HG02588 (cell line): ENCODE measurements around the gene THPO.

Experiments
- ATAC-seq: cut with Tn5 transposase; IDR thresholded peaks from one replicate; pipeline ENCODE4 v1.9.1; 2021; ENCODE audit warnings: mild to moderate bottlenecking, moderate library complexity; ENCODE audit not compliant: unreplicated experiment

THPO gene

DNA sequence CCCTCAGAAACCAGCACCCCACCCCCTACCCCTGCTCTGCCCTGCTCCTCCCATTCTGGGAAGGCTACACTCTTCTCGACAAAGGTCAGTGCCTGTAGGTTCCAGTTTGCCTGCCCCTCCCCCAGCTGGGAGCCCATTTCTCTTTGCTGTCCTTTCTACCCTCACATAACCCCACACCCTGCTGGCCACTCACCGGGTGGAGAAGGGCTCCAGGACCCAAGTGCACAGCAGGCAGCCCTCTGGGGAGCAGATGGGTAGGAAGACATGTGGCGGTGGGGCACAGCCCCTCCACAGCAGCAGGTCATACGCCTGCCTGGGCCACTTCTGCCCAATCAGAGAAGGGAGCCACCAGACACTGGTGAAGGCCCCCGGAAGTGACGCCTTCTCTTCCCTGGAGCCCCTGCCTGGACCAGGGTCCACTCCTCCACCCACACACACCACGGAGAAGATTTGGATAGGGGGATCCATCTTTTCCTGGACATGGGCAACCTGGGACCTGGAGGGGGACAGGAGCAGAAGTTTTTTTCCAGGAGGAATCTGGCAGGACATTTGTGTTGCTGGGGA lies at the start of gene THPO:
Gene THPO, minus strand, starts transcription at position 326 of the 564 bp plus-strand sequence. CDS start 1,948 bp downstream, outside the sequence.
- no peak for ATAC-seq

DNA sequence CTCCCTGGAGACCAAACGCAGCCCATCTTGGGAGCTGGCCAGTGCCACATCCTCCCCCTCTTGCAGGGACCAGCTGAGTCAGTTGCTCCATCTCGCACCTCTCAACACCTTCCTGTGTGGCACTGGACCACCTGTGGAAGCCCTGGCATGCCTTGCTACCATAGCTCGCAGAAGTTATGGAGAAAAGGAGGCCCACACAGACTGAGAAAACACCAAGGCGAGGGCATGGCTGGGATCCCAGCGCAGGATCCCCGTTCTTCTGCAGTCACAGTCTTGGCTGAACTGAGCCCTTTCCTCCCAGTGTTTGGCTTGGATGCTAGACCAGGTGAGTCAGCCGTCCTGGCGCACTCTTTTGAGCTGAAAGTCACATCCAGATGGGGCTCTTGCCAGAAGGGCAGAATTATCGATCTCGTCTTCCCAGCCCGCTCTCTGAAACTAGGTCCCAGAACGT lies 48.7 kb upstream of the THPO start:
- ATAC-seq = no peak

DNA sequence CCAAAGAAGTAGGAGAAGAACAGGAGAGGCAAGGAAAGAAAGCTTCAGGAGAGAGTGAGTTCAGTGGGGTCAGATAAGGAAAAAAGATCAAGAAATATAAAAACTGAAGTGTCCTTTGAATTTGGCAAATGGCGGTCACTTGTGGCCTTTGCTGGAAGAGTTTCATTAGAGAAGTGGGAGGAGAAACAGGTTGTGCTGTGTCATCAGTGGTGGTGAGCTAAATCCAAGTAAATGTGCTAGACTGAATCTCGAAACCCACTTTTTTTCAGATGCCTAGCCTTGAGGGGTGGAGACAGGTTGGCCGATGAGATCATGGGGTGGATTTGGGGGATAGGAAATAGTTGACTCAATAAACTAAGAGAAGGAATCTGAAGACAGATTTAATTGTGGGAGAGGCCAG lies 45.6 kb upstream of the THPO start:
- ATAC-seq = no peak

DNA sequence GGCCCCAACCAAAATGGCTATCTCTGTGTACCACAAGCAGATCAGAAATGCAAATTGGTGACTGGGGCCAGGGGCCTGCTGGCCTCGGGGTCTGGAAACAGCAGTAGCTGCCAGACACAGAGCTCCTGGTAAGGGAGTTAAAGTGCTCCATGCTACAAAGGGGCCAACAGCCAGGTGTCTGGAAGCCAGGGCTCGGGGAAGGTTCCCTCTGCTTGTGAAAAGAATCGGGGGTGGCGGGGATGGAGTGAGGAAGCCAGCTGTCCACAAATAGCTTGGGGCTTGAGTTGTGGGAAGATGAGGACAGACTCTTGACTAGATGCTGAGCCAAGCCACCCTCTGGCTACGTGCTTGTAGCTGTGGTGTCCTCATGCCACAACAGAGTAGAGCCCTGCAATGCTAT lies 41.2 kb upstream of the THPO start:
- ATAC-seq = no peak

DNA sequence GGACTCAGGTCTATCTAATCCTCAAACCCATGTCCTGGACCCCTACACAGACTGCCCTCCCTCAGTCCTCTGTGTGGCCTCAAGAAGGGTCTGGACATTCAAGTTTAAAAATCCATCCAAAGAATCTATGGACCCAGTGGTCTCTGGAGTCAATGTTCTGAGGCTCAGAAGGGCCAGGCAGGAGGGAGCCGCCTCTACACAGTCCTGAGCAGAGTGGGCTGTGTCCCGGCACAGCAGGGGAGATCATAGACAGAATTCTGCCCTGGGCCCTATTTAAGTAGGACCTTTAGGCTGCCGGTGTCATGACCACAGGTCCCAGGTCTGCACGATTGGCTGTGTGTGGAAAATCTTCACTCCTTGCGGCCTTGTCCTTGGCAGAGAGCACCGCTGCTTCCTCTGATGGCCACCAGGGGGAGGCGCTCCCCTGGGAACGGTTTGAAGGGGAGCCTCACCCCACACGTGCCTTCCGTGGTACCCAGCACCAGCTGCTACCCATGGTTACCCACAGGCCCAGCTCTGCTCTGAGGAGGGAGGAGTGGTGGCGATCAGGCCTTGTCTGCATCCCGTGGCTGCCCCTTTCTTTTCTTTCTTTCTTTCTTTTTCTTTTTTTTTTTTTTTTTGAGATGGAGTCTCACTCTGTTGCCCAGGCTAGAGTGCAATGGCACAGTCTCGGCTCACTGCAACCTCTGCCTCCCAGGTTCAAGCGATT lies 39.8 kb upstream of the THPO start:
- ATAC-seq = peak; percentile 89

DNA sequence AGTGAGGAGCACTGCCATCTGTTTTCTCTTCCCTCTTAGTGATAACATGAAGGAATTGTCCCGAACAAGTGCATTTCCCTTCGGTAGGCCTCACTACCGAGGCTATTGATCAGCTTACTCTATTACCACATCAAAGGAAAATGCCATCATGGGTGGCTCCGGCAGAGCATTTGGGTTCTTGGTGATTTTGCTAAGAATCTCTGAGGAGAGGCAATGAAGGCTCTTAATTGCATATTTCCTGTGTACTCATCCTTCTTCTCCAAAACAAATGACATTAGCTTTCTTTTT lies 37.1 kb upstream of the THPO start:
- ATAC-seq = no peak

DNA sequence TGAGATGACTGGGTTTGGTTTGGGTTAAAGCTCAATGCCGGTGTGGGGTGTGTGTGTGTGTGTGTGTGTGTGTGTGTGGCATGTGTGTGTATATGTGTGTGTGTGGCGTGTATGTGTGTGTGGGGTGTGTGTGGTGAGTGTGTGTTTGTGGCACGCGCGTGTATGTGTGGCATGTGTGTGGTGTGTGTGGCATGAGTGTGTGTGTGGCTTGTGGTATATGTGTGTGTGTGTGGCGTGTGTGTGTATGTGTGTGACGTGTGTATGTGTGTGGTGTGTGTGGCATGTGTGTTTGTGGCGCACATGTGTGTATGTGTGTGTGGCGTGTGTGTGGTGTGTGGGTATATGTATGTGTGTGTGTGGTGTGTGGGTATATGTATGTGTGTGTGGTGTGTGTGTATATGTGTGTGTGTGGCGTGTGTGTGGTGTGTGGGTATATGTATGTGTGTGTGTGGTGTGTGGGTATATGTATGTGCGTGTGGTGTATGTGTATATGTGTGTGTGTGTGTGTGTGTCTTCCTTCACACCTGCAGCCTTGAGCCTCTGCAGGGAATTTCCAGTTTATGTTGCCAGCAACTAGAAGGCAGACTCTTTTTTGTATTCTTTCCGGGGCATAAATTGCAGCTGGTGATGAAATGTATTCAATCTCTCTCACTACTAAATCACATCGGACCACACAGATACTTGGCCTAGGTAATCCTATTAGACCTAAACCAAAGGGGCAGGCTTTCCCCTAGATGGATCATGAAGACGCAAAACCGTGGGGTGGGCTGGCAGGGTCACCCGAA lies 36.6 kb upstream of the THPO start:
- ATAC-seq = no peak

DNA sequence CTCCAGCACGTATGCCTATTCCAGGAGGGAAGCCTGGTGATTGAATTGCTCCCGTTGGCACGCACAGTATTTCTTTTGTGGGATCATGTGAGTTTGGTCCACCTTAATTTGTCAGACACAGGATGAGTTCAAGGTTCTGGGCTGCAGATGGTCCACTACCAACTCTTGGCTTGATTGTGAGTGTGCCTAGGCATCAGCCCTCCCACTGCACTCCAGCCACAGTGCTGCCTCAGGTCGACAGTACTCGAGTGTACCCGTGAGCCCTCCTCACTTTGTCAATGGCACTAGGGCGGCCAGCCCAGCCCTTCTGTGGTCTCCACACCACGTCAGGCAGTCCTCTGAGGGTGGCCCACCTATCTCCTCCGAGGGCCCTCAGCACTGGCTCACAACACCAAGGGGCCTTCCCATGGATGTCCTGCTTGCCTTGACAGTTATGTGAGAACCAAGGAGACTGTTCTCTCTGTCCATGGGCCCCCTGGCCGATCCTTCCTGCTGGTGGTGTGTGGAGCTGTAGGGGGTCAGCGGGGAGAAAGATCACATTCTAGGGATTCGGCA lies 32.0 kb upstream of the THPO start:
- ATAC-seq = no peak

DNA sequence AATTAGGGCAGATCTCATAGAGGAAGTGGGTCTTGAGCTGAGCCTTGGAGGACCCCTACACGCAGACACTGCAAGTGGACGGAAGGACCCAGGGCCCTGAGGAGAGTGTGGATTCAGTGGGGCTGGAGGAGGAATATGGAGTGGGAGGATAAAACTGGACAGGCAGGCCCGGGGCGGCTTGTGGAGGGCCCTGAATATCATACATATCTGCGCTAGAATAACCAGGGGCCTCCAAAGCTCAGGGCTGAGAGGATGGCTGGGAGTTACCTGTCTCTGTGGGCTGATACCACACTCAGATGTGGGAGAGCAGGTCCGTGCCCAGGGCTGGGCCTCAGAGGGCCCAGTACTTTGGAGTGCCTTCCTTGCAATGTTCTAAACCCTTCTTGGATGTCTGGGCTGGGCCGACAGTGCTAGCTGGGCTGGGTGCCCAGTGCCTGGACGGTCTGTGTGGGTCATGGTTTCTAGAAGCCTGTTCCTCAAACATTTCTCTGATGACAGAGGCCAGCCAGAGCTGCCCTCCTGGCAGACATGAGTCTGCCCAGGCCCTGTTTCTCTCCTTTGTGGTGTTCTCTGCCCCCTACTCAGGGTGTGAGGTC lies 31.4 kb upstream of the THPO start:
- no peak for ATAC-seq

DNA sequence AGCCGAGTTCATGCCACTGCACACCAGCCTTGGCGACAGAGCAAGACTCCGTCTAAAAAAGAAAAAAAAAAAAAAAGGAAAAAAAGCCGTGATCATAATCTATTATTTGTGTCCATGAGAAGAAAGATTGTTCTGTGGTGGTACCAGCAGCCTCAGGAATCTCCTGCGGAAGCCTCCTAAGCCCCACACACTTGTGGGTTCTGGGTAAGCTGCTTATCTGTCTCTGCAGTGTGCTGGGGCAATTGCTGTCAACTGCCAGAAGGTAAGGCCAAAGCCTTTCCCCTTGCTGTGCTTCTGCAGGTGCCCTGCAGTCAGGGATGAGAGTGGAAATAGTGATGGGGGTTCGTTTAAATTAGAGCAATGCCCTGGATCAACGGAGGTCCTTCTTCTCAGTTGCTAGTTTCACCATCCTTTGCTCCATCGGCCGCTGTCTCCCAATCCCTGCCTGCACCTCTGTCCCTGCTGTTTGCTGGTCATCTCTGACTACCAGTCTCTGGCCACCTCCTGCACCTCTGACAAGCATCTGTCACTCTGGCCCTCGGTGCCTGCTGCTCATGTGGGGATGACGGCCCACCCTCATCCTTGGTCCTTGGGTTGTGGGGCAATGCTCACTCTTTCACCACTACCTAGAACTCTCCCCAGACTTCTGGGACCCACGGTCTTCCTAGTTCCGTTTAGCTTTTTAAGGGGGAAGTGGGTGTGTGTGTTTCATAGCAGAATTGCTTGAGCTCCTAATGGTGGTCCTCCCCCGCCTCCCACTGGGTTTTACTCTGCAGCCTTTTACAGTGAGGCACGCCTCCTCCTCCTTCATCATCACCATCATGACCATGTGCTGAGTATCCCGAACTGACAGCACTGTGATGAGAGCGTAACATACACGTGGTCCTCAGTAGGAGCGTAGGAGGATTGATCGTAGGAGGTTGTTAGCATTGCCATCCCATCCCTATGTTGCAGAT lies 27.3 kb upstream of the THPO start:
- no peak for ATAC-seq

DNA sequence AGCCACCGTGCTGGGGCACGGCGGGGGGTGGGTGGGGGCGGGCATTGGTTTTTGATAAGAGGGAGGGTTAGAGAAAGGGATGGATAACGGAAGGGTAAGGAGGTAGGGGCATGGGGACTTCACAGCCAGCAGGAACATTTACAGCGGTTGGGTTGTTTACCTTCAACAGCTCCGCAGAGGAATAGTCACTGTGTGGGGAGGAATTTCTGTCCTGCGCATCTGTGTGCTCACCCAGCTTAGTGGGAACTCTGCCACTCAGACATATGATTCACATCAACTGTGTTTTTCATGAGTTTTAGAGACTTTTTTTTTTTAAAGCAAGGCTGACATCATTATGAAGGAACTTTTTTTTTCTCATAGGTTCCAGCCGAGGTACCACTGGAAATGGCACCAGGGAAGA lies 21.4 kb upstream of the THPO start:
- no peak for ATAC-seq

DNA sequence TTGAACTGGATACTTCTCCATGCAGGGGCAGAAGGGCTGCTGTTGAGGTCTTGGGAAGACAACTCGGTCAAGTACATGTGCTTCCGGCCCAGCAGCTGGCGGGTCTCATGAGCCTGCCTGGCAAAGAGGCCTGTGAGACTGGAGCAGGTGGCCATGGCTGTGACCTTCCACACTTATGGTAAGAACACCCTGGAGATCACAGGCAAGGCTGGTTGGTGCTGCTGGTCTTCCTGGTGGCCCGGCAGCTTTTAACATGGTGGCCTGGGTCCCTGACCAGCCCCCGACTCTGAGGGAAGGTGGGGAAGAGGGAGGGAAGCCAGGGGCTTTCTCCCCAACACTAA lies 17.3 kb upstream of the THPO start:
- no peak for ATAC-seq

DNA sequence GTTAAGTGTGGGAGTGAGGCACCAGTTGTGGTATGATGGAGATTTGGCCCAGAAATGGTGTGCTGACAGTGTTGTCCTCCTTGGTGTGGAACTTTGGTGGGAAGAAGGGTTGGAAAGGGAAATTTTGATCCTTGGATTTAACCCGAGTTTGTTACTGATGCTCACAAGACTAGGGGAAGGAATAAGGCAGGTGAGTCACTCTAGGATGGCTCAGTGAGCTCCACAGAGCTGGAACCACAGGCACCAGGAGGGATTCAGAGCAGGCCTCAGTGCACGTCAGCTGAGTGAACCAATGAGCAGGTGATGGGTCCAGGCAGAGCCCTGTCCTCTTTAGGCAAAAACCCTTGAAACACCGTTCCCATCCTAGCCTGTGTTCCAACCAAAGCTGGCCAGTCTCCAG lies 13.3 kb upstream of the THPO start:
- ATAC-seq = no peak

DNA sequence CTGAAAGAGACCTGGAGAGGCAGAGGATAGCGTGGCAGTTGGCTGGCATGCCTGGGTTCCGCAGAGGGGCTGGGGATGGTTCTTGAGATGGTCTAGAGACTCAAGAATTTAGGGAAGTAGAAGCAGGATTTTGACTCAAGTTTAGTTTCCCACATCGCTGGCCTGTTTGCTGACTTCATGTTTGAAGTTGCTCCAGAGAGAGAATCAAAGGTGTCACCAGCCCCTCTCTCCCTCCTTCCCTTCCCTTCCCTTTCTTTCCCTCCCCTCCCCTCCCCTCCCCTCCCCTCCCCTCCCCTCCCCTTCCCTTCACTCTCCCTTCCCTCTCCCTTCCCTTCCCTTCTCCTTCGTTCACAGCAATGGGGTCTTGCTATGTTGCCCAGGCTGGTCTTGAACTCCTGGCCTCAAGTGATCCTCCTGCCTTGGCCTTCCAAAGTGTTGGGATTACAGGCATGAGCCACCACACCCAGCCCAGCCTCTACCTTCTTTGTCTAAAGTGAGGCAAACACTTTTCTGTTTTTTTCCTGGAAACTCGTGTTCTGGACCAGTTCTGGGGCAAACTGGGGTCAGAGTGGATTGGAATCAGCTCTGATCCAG lies 12.0 kb upstream of the THPO start:
- ATAC-seq = no peak

DNA sequence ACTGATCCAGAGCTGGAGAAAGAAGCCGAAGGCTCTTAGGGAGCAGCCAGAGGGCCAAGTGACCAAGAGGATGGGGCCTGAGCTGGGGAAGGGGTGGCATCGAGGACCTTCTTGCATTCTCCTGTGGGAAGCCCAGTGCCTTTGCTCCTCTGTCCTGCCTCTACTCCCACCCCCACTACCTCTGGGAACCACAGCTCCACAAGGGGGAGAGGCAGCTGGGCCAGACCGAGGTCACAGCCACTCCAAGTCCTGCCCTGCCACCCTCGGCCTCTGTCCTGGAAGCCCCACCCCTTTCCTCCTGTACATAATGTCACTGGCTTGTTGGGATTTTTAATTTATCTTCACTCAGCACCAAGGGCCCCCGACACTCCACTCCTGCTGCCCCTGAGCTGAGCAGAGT lies 11.4 kb upstream of the THPO start:
- no peak for ATAC-seq

DNA sequence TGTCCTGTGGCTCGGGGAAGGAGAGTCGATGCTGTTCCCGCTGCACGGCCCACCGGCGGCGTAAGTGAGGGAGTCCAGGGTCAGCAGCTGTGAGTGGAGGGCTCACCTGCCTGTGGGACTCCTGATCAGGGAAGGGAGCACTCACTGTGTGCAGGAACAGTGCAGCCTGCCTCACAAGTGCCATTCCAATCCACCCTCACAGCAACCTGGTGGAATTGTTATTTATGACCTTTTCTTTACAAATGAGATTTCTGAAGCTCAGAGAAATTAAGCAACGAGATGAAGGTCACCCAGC lies 10.9 kb upstream of the THPO start:
- no peak for ATAC-seq

DNA sequence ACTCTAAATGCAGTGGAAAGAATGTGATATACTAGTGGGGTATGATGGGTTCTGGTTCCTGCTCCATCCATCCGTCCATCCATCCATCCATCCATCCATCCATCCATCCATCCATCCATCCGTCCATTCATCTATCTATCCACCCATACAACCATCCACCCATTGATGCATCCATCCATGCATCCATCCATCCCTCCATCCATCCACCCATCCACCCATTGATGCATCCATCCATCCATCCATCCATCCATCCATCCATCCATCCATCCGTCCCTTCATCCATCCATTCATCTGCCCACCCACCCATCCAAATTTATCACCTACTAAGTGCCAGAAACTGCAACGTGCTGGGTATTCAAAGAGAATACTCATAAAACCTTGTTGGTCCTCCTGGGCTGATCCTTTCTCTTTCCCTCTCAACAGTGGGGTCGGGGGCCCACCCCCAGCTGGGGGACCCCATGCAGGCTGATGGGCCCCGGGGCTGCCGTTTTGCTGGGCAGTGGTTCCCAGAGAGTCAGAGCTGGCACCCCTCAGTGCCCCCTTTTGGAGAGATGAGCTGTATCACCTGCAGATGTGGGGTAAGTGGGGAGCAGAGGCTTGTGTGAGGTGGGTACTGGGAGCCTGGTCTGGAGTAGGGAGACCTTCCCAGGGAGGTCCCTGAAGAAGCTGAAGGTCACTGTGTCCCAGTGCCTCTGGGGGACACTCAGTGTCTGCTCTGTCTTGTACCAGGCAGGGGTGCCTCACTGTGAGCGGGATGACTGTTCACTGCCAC lies 10.3 kb upstream of the THPO start:
- ATAC-seq = no peak

DNA sequence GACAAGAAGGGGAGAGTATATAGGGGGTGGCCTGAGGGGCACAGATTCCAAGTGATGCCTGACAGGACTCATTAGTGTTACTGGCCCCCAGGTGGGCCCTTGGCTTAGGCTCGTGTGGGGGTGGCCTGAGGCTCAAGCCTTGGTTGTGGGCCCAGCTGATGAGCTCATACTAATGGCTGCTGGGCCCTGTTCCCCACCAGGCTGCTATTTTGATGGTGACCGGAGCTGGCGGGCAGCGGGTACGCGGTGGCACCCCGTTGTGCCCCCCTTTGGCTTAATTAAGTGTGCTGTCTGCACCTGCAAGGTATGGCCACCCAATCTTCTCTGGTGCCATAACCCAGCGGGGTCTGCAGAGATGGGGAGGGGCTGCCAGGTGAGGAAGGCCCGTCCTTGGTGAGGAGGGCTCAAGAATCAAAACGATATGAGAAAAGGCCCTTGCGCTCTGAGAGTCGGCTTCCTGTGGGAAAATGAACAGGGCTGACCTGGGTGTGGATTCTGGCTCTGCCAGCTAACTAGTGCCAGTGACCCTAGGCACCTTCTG lies 9.2 kb upstream of the THPO start:
- ATAC-seq = no peak

DNA sequence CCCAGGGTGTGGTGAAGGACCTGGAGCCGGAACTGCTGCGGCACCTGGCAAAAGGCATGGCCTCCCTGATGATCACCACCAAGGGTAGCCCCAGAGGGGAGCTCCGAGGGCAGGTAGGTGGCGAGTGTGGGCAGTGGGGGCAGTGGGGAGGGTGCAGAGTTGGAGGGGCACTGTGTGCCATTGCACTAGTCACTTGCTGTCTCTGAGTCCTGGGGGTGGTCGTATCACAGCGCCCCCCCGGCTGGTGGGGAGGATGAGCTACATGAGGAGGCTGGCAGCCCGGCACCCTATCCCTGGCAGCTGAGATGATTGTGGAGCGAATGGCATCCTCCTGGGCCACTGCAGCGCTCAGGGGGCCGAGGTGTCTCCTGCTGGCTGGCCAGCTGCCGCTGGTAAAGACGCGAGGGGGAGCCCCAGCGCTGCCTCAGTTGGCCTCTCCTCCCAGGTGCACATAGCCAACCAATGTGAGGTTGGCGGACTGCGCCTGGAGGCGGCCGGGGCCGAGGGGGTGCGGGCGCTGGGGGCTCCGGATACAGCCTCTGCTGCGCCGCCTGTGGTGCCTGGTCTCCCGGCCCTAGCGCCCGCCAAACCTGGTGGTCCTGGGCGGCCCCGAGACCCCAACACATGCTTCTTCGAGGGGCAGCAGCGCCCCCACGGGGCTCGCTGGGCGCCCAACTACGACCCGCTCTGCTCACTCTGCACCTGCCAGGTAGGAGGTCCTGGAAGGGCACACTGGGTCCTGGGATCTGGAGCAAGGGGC lies 8.2 kb upstream of the THPO start:
- no peak for ATAC-seq
